Measurements from ENCODE around the gene PIP5K1B.

- no peak for TF ChIP-seq CTCF (optimal IDR thresholded peaks at IDR 0.05 in 1 of 3, IDR thresholded peaks at IDR 0.05 in 1 of 3, conservative IDR thresholded peaks at IDR 0.05 in 1 of 3; ENCODE audit: extremely low read depth in 1 of 3, insufficient read depth in 2 of 3, low read length in 3 of 3)
- no peak for TF ChIP-seq EZH2 (IDR thresholded peaks at IDR 0.05; ENCODE audit: low read length)
These were observed 166.2 kb downstream of the PIP5K1B start for GRCh38 chr9:68871236-68871635.
